NB4 (cell line): ENCODE measurements around the gene BANP.

Source experiments
- CTCF ChIP-seq: IDR thresholded peaks from one replicate; pipeline ENCODE4 v1.5.1; 2012; ENCODE audit warnings: low read depth, low read length
- MYC ChIP-seq: IDR thresholded peaks from 2 replicates; pipeline ENCODE4 v1.6.1; 2011; ENCODE audit warnings: low read depth, low read length
- POLR2A ChIP-seq: IDR thresholded peaks from 2 replicates; pipeline ENCODE4 v1.6.1; 2011; ENCODE audit warnings: mild to moderate bottlenecking; ENCODE audit not compliant: insufficient read length; ENCODE audit errors: extremely low read depth

GRCh38 chr16:88066680-88067529 is 115.7 kb downstream of the BANP start:
- no peak for TF ChIP-seq CTCF
- TF ChIP-seq POLR2A: no peak
- no peak for TF ChIP-seq MYC
